H4 (cell line): Measurements from ENCODE around the gene SNX27. TPM values are rescaled to one million over a fixed set of nuclear protein-coding genes. Genes with fewer than 3 reads are reported as not detected.
"Not testable (repeated sequence)": the region's sequence is repeated elsewhere in the genome, so short reads cannot be mapped to it uniquely, and the experiment has no call there.

ENCODE experiments used
- DNase-seq: peaks from one replicate; pipeline ENCODE4 v3.0.0-alpha.2; 2015; ENCODE audit warnings: low spot score
- total RNA-seq: library from RNA; depleted of rRNA; stranded (reverse); fragments of >200 nt; shearing (Covaris generic); gene quantifications from 2 replicates; pipeline ENCODE4 v1.2.3, GENCODE V29; 2014

The SNX27 gene
- total RNA-seq, 1 experiment from 2014 or later: 17.7 TPM

DNA sequence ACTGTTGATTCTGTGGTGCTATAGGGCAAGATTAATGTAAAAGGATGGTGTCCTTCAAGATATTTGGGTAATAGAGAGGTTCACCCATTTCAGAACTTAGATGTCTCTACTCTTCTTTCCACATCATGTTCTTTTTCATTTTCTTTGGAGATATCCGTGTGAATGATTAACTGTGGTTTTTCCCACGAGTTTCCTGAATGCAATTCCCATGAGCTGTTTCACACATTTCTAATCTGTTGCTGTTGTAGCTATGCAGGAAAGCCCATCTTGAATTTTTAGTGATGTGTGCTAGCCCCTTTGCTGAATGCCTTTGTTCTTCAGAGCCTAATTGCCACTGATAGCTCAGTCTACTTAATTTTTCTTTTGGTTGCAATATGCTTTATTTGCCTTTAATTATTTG, 27.6 kb downstream of the SNX27 start:
- DNase-seq: no peak

DNA sequence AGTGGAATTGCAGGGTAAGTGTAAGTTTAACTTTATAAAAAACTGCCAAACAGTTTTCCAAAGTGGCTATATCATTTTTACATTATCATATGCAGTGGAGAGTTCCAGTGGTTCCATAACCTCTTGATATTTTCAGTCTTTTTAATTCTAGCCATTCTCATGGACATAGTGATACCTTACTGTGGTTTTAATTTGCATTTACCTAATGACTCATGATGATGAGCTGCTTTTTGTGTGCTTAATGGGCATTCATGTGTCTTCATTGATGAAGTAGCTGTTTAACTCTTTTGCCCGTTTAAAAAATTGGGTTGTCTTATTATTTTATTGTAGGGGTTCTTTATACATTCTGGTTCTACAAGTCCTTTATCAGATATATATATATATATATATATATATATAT, 29.4 kb downstream of the SNX27 start:
- DNase-seq: no peak

DNA sequence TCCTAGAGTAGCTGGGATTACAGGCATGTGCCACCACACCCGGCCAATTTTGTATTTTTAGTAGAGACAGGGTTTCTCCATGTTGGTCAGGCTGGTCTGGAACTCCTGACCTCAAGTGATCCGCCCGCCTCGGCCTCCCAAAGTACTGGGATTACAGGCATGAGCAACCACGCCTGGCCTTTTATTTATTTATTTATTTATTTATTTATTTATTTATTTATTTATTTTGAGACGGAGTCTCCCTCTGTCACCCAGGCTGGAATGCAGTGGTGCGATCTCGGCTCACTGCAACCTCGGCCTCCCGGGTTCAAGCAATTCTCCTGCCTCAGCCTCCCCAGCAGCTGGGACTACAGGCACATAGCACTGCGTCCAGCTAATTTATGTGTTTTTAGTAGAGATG, 31.2 kb downstream of the SNX27 start:
- DNase-seq: not testable (repeated sequence)

DNA sequence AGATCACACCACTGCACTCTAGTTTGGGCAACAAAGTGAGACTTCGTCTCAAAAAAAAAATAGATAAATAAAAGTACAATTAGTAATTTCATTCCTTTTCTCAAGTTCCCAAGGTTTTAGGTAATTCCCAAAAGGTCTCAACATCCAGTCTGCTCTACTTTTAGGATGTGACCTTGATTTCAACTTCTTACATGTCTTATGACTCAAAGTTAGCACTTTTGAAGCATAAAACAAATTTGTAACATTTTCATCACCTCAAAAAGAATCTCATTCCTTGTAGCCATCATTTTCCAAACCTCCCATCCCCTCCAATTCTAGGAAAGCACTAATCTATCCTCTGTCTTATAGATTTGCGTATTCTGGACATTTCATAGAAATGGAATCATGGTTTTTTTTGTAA, 32.2 kb downstream of the SNX27 start:
- DNase-seq: no peak

DNA sequence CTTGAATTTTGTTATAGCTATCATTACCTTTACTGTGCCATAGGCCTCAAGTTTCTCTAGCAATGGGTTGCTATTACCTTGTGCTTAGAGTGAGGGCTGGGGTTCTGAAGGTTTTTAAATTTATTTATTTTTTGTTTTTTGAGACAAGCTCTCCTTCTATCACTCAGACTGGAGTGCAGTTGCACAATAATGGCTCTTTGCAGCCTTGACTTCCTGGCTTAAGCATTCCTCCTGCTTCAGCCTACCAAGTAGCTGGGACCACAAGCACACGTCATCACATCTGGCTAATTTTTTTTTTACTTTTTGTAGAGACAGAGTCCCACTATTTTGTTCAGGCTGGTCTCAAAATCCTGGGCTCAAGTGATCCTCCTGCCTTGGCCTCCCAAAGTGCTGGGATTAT, 41.5 kb downstream of the SNX27 start:
- no peak for DNase-seq

DNA sequence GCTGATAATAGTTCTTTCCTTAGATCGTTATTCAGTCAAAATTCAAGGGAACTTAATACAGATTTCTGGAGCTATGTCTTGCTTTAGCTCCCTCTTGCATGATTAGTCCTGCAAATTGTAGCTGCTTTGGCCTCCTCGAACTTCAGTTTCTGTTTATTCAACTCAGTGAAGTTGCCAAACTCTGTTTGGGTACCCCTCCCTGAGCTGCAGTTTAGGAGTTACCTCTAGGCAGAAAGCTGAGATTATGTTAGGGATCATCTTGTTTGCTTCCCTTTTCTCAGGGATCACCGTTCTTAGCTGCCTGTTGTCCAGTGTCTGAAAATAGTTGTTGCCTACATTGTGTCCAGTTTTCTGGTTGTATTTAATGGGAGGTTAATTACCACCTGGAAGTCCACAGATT, 43.5 kb downstream of the SNX27 start:
- no peak for DNase-seq

DNA sequence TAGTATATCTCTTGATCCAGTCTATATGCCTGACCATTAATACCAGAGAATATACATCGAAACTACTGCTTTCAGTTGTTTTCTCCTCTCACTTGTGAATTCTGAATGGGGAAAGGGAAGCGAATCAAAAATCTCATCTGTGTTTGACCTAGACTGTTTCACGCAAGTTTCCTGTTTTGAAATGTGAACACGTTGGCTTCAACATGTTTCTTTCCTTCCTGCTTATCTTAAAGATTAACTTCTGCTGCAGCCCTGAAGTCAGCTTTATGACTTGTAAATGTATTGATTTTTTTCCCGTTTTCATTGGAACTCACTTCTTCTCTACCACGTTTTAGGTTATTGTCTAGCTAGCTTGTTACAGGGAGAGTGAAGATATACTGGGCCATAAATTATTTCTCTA, 49.9 kb downstream of the SNX27 start:
- no peak for DNase-seq

DNA sequence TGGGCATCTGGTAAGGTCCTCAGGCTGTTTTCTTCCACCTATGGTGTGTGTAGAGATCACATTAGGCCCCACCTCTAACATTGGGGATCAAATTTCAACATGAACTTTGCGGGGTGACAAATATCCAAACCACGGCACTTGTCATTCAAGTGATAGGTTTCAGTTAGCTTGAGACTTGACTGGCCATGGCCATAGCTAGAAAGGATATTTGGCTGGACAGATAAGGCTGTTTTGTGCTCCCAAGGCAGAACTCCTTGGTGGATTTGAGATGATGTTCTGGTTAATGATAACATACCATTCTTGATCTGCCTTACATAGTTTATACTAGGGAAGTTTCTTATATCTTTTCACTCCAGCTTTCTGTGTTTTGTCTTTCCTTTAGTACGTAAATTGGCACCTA, 56.2 kb downstream of the SNX27 start:
- DNase-seq: no peak

DNA sequence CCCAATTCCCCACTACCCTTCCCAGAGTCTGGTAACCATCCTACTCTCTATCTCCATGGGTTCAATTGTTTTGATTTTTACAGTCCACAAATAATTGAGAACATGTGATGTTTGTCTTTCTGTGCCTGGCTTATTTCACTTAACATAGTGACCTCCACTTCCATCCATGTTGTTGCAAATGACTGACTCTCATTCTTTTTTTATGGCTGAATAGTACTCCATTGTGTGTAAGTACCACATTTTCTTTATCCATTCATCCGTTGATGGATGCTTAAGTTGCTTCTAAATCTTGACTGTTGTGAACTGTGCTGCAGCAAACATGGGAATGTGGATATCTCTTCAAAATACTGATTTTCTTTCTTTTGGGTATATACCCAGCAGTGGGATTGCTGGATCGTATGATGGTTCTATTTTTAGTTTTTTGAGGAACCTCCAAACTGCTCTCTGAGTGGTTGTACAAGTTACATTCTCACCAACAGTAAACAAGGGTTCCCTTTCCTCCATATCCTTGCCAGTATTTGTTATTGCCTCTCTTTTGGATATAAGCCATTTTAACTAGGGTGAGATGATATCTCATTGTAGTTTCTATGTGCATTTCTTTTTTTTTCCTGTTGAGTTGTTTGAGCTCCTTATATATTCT, 58.3 kb downstream of the SNX27 start:
- not testable (repeated sequence) for DNase-seq

DNA sequence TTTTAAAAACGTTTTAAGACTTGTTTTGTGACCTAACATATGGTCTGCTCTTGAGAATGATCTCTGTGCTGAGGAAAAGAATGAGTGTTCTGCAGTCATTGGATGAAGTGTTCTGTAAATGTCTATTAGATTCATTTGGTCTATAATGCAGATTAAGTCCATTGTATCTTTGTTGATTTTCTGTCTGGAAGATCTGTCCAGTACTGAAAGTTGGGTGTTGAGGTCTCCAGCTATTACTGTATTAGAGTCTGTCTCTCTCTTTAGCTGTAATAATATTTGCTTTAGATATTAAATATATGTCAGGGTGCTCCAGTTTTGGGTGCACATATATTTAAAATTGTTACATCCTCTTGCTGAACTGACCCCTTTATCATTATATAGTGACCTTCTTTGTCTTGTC, 61.6 kb downstream of the SNX27 start:
- no peak for DNase-seq

DNA sequence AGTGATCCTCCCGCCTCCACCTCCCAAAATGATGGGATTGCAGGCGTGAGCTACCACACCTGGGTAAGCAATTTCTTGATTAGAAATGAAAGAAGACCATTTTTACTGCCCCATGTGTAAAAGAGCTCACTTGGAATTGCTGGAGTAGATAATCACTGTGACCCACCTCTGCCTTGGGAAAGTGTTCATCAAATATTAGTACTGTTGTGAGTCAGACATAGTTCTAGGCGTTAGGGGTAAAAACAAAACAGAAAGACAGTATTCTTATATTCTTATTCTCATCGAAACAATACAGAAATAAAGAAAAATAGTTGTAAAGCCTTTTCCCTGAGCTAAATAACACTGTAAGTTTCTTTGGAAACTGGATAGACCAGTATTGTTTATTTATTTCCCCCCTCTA, 68.5 kb downstream of the SNX27 start:
- DNase-seq: no peak

DNA sequence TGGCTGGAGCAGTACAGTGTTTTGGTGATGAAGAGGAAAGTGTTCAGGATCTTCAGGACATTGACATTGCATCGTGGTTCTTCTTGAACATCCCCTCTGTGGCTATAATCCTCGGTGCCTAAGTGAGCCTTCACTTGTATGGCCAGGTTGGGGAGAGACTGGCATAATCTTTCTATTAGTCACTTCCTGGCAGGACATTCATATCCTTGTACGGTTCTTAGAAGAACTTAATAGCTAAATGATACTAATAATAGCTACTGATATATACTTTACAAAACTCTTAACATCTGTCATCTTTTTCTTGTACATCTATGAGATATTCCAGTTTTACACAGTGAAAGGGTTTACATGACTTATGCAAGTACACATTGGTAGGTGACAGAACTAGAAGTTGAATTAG, 69.0 kb downstream of the SNX27 start:
- peak; percentile 66 for DNase-seq

DNA sequence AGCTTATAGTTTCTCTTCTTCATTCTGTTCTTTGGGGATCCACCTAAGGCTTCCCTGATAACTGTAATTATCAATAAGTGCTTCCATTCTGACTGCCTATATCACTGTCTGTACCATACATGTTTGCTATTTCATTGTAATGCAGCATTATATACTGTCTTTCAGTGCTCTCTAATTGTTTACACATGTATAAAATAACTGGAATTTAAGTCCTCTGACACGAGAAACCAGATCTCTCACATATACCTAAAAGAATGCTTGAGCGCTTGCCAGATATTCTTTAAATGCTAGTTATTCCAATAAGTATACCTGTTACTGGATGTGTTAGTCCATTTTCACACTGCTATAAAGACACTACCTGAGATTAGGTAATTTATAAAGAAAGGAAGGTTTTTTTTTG, 70.1 kb downstream of the SNX27 start:
- no peak for DNase-seq

DNA sequence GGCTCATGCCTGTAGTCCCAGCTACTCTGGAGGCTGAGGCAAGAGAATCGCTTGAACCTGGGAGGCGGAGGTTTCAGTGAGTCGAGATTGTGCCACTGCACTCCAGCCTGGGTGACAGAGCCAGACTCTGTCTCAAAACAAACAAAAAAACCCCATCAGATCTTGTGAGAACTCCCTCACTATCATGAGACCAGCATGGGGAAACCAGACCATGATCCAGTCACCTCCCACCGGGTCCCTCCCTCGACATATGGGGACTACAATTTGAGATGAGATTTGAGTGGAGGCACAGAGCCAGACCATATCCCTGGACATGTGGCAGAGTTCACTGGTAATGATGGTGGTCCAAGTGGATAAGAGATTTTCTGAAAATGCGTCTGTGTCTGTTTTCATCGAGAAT, 71.1 kb downstream of the SNX27 start:
- not testable (repeated sequence) for DNase-seq

DNA sequence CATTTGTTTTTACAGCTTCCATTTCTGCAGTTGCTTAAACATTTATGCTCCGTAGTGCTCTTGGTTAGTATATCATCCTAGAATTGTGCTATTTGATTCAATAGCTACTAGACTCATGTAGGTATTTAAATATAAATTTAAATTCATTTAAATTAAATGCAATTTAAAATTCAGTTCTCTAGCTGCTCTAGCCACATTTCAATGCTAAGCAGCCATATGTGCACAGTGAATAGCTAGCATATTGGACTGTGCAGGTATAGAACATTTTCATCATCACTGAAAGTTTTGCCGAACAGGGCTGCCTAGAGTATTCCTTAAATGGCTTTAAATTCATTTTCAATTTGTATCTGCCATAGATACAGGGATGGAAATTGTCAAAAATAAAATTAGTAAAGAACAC, 72.3 kb downstream of the SNX27 start:
- no peak for DNase-seq

DNA sequence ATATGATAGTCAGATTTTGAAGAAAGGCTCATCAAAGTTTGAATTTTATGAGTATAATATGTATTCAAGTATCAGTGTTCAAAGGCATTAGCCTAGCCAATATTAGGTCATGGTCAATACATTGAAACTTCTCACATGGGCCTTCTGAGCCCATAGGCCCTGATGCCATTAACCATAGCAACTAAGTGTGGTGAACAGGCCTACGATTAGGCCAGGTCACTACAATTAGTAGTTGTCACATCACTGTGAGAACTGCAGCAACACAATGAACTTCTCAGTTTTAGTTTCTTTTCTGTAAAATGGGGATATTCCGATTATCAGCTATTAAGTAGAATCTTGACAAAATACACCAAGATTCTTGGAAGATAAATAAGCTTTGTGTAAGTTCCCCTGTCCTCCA, 74.7 kb downstream of the SNX27 start:
- no peak for DNase-seq

DNA sequence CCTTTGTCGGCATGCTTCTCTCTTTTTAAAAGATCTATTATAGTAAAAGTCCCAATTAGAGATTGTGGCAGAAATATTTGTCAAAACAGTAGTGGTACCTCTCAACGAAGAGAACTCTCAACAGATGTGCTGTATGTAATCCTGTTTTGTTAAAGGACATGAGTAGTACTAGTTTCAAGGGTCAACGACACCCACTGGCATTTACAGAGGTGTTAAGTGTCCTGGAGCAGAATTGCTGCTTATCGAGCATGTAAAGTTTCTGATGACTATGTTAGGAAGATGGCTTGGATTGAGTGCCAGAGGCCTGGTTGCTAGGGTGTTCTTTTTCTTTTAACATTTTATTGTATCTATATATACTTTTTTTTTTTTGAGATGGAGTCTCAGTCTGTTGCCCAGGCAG, 77.6 kb downstream of the SNX27 start:
- DNase-seq: no peak

DNA sequence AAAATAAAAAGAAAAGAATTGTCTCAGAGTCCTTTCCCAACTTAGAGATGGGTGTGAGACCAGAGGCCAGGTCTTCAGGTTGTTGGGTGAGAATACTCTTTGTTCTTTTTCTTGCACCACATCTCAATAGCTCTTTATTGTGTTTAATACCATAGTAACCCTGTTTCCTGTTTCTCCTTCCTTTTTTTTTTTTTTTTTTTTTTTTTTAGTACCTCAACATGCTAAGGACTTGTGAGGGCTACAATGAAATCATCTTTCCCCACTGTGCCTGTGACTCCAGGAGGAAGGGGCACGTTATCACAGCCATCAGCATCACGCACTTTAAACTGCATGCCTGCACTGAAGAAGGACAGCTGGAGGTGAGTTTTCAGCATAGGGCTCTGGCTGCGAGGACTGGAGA, 80.4 kb downstream of the SNX27 start:
- no peak for DNase-seq

DNA sequence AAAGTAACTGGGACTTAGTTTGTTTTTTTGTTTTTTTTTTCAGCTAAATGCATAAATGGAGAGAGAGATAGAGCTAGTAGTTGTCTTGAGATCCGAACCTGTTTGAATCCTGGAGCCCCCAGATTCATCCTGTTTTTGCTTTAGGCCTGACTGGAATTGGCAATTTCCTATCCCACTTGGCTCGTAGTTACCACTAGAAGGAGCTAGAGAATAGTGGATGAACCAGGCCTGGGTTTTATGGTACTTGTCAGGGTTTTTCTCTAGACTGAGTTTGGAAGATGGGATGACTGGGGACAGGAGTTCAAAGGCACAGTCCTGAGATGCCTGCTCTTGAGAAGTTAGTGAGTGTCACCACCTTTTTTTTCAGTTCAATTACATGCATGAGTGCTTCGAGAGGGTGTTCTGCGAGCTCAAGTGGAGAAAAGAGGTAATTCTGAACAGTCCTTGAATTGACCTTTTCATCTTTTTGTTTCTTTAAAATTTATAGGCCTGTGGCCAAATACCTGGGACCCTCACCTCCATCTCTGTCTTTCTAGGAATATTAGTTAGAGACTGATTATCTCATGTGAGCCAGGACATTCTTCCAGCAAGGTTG, 81.3 kb downstream of the SNX27 start:
- DNase-seq: no peak

DNA sequence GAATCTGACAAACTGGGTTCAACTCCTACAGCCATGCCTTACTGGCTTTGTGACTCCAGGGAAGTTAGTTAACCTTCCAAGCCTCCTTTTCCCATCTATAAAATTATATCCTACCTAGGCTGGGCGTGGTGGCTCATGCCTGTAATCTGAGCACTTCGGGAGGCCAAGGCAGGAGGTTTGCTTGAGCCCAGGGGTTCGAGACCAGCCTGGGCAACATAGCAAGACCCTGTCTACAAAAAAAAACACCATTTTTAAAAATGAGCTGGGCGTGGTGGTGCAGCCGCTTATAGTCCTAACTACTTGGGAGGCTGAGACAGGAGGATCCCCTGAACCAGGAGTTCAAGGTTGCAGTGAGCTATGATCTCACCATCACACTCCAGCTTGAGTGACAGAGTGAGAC, 89.7 kb downstream of the SNX27 start:
- DNase-seq: no peak

DNA sequence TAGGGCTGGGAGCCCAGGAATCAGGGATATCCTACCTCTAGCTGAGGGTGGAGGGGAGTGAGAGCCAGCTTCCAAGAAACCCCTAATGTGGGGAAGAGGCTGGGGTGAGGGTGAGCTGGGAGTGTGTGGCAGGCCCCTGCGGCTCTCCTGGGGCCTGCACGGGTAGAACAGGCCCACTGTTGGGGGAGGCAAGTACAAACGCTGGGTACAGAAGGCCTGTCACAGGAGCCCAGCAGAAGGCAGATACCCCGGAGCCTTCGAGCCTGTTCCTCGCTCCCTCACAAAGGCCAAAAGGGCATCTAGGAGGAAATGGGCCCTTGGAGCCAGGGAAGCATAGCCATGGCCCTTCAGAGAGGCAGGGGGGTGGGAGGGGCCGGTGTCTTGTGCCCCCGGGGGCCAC, 91.1 kb downstream of the SNX27 start:
- no peak for DNase-seq

DNA sequence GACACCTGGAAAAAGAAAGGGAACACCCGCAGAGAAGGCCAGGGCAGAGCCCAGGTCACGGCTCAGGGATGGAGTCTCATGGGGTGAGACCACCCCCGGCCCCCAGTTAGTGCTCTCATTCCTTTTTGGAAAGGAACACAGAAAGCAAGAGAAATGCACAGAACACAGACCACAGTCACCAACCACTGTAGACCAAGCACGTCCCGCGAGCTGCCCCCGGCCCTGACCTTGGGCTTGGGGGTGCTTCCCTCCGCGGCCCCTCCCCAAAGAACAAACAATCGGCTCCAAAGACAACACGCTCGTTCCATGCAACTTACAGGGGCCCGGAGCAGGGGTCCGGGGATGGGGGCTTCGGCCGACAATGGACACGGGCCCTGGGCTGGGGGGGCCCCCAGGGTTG, 92.0 kb downstream of the SNX27 start:
- DNase-seq: no peak

DNA sequence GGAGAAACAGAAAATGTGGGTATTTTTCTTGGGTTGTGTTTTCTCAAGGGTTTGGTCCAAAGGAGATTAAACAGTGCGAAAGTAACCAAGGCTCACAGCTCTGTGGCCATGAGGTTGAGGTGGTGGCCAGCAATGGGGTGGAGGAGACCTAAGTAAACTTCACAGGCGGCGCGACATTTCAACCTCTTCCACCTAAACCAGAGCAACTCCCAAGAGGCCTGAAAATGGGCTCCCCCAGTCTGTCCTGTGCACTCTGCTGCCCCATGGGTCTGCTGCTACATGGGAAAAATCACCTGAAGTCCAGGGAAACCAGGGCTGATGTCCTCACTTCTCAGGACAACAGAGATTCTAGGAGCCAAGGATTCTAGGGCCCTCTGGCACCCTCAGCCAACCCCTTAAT, 92.4 kb downstream of the SNX27 start:
- DNase-seq: no peak

DNA sequence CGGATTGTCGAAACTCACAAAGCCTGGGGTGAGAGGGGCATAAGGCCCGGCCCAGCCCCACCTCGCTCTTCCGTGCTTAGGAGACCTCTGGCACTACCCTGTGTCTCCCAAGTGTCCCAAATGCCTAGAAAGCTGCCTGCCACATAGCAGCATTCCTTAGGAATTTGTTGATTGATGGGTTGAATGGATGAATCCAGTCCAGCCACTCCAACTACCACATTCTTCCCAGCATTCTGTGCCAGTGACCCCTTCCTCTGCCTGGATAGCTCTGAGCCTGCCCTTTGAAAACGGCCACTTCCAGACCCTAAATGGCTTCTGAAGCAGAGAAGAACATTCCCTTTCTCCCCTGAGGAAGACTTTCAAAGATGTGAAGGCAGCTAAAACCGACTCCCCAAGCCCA, 93.3 kb downstream of the SNX27 start:
- no peak for DNase-seq
